H9 (cell line): Measurements from ENCODE around the gene IRAG1. TPM values are rescaled to one million over a fixed set of nuclear protein-coding genes. Genes with fewer than 3 reads are reported as not detected.

Experiments
- DNase-seq: peaks from one replicate; pipeline ENCODE4 v3.0.0-alpha.2; 2017
- H2AFZ ChIP-seq: one replicate; pipeline ENCODE4 v1.6.1; 2013; ENCODE audit warnings: mild to moderate bottlenecking, low read length, control low read depth, moderate library complexity
- H2AK5ac ChIP-seq: 2 replicates; pipeline ENCODE4 v1.6.1; 2013; ENCODE audit warnings: low read length, control low read depth, mixed read lengths; ENCODE audit not compliant: insufficient read length
- H2BK120ac ChIP-seq: one replicate; pipeline ENCODE4 v1.6.1; 2013; ENCODE audit warnings: low read depth, mild to moderate bottlenecking, low read length, control low read depth, inconsistent platforms; ENCODE audit not compliant: poor library complexity, severe bottlenecking
- H2BK12ac ChIP-seq: 2 replicates; pipeline ENCODE4 v1.6.1; 2013; ENCODE audit warnings: low read length, control low read depth, mixed read lengths, low read depth; ENCODE audit not compliant: insufficient read length
- H2BK15ac ChIP-seq: 2 replicates; pipeline ENCODE4 v1.6.1; 2013; ENCODE audit warnings: low read depth, low read length, control low read depth
- H2BK20ac ChIP-seq: one replicate; pipeline ENCODE4 v1.6.1; 2013; ENCODE audit warnings: low read depth, mild to moderate bottlenecking, low read length, control low read depth, inconsistent platforms; ENCODE audit not compliant: poor library complexity, severe bottlenecking
- H2BK5ac ChIP-seq: 2 replicates; pipeline ENCODE4 v1.6.1; 2013; ENCODE audit warnings: low read length, control low read depth, mixed read lengths; ENCODE audit not compliant: insufficient read length
- H3K14ac ChIP-seq: 2 replicates; pipeline ENCODE4 v1.6.1; 2013; ENCODE audit warnings: low read length, control low read depth; ENCODE audit not compliant: insufficient read depth
- H3K18ac ChIP-seq: 2 replicates; pipeline ENCODE4 v1.6.1; 2013; ENCODE audit warnings: low read depth, mild to moderate bottlenecking, mixed read lengths, low read length, control low read depth; ENCODE audit not compliant: insufficient read length
- H3K23ac ChIP-seq: 2 replicates; pipeline ENCODE4 v1.6.1; 2013; ENCODE audit warnings: low read length, control low read depth, mixed read lengths, low read depth; ENCODE audit not compliant: insufficient read length
- H3K23me2 ChIP-seq: 2 replicates; pipeline ENCODE4 v1.6.1; 2013; ENCODE audit warnings: low read depth, mild to moderate bottlenecking, mixed read lengths, low read length, control low read depth; ENCODE audit not compliant: insufficient read length, poor library complexity, severe bottlenecking
- H3K27ac ChIP-seq: 2 replicates; pipeline ENCODE4 v1.5.1; 2013; ENCODE audit warnings: low read length, control low read depth, mixed read lengths, low read depth; ENCODE audit not compliant: insufficient read length
- H3K27me3 ChIP-seq: 2 replicates; pipeline ENCODE4 v1.6.1; 2013; ENCODE audit warnings: low read length, control low read depth, inconsistent platforms; ENCODE audit not compliant: insufficient read depth
- H3K4ac ChIP-seq: 2 replicates; pipeline ENCODE4 v1.6.1; 2013; ENCODE audit warnings: low read depth, mild to moderate bottlenecking, control low read depth, inconsistent platforms, low read length, moderate library complexity
- H3K4me1 ChIP-seq: 2 replicates; pipeline ENCODE4 v1.6.1; 2013; ENCODE audit warnings: low read length, control low read depth, inconsistent platforms; ENCODE audit not compliant: insufficient read depth
- H3K4me2 ChIP-seq: 2 replicates; pipeline ENCODE4 v1.6.1; 2013; ENCODE audit warnings: low read length, control low read depth, mixed read lengths; ENCODE audit not compliant: insufficient read length, insufficient read depth
- H3K56ac ChIP-seq: 2 replicates; pipeline ENCODE4 v1.6.1; 2013; ENCODE audit warnings: low read depth, mild to moderate bottlenecking, mixed read lengths, low read length, control low read depth; ENCODE audit not compliant: insufficient read length
- H3K79me1 ChIP-seq: 2 replicates; pipeline ENCODE4 v1.6.1; 2013; ENCODE audit warnings: low read depth, mild to moderate bottlenecking, moderate library complexity, low read length, control low read depth, inconsistent platforms; ENCODE audit not compliant: insufficient read depth, poor library complexity, severe bottlenecking
- H3K79me2 ChIP-seq: 2 replicates; pipeline ENCODE4 v1.6.1; 2013; ENCODE audit warnings: low read length, control low read depth, inconsistent platforms; ENCODE audit not compliant: insufficient read depth
- H3K9ac ChIP-seq: 2 replicates; pipeline ENCODE4 v1.6.1; 2013; ENCODE audit warnings: low read length, control low read depth, mixed read lengths; ENCODE audit not compliant: insufficient read length; ENCODE audit errors: extremely low read depth
- H3K9me3 ChIP-seq: one replicate; pipeline ENCODE4 v1.6.1; 2013; ENCODE audit warnings: low read depth, low read length, inconsistent platforms; ENCODE audit not compliant: control insufficient read depth
- H3T11ph ChIP-seq: one replicate; pipeline ENCODE4 v1.6.1; 2013; ENCODE audit warnings: mild to moderate bottlenecking, low read length, control low read depth, inconsistent platforms
- H4K20me1 ChIP-seq: one replicate; pipeline ENCODE4 v1.6.1; 2013; ENCODE audit not compliant: control insufficient read depth, insufficient read length, insufficient read depth
- H4K5ac ChIP-seq: 2 replicates; pipeline ENCODE4 v1.6.1; 2013; ENCODE audit warnings: low read depth, mild to moderate bottlenecking, mixed read lengths, low read length, control low read depth; ENCODE audit not compliant: insufficient read length
- H4K8ac ChIP-seq: replicated peaks from 2 replicates; pipeline ENCODE4 v1.6.1; 2013; ENCODE audit warnings: low read length, control low read depth, mixed read lengths, low read depth; ENCODE audit not compliant: insufficient read length
- H4K91ac ChIP-seq: 2 replicates; pipeline ENCODE4 v1.6.1; 2013; ENCODE audit warnings: low read depth, mild to moderate bottlenecking, moderate library complexity, mixed read lengths, low read length, control low read depth; ENCODE audit not compliant: insufficient read length
- H3K27ac Mint-ChIP-seq, 3 experiments: 2 replicates in 2 of 3; 3 replicates in 1 of 3; pipeline ENCODE4 v1.8.0; 2020 to 2021; ENCODE audit warnings: mixed read lengths in 3 of 3, mild to moderate bottlenecking in 1 of 3, moderate library complexity in 1 of 3
- H3K27me3 Mint-ChIP-seq: 2 replicates; pipeline ENCODE4 v1.8.0; 2021; ENCODE audit warnings: low read depth, mild to moderate bottlenecking, moderate library complexity, mixed read lengths
- H3K36me3 Mint-ChIP-seq, 3 experiments: 2 replicates in 2 of 3; 3 replicates in 1 of 3; pipeline ENCODE4 v1.8.0; 2020 to 2021; ENCODE audit warnings: low read depth in 3 of 3, mixed read lengths in 3 of 3; ENCODE audit not compliant: insufficient read depth in 1 of 3
- H3K4me1 Mint-ChIP-seq, 2 experiments: 2 replicates each; pipeline ENCODE4 v1.8.0; 2020; ENCODE audit warnings: mixed read lengths in 2 of 2
- H3K4me3 Mint-ChIP-seq, 2 experiments: 2 replicates in 1 of 2; 3 replicates in 1 of 2; pipeline ENCODE4 v1.8.0; 2020 to 2021; ENCODE audit warnings: mild to moderate bottlenecking in 2 of 2, mixed read lengths in 2 of 2, moderate library complexity in 1 of 2
- H3K9me3 Mint-ChIP-seq, 2 experiments: 2 replicates in 1 of 2; 3 replicates in 1 of 2; pipeline ENCODE4 v1.8.0; 2020; ENCODE audit warnings: mild to moderate bottlenecking in 2 of 2, mixed read lengths in 2 of 2, moderate library complexity in 1 of 2
- WGBS: extraction: QIAGEN DNeasy Blood & Tissue Kit; methylation state at CpG from one replicate; pipeline ENCODE4 v1.1.7; 2013; ENCODE audit warnings: missing lambda C conversion rate, low lambda C conversion rate, mixed read lengths; ENCODE audit not compliant: insufficient read length; ENCODE audit errors: extremely low coverage; 5-methylcytosine and 5-hydroxymethylcytosine counted together
- total RNA-seq: library from RNA; stranded (reverse); gene quantifications from 2 replicates; pipeline ENCODE4 v1.2.1, GENCODE V29; 2021
- TF ChIP-seq, protein P1 (sequence below): fragments of 200-600 bp; sonication (generic); conservative IDR thresholded peaks from 3 replicates; pipeline ENCODE4 v1.8.0; 2021; ENCODE audit warnings: antibody characterized with exemption, mild to moderate bottlenecking

The IRAG1 gene
- total RNA-seq, 1 experiment from 2014 or later: 2.4 TPM

DNA sequence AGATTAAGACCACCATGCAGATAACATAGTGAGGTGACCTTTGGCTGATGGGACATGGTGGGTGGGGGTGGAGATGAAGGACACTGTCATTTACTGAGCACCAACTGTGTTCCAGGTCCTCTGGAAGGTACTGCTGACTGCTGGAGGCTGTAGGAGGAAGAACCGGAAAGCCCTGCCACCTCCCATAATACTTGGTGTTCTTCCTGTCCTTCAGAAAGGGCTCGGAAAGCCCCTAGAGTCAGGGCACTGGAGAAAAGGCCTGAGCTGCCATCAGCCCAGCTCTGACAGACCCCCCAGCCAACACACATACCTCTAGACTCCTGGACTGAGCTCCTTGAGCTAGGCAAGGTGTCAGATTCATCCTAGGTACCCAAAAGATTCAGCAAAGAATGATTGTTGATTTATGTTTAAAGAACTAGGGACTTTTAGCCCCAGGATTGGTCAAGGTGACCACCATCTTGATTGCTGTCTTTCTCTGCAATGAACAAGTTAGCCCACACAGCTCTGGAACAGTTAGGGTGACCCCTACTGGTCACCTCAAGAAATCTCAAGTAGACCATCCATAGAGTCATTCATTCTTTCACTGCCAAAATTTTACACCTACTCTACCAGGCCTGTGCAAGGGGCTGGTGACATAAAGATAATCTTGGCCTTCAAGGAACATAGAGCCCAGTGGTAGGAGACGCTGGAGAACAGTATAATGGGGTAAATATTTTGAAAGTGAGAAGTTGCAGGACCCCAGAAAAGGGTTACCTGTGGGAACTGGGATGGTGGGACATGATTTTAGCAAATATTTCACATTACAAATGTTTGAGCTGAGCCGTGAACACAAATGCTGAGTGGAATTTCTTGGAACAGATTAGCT, 39.4 kb downstream of the IRAG1 start:
- H3K4me3 Mint-ChIP-seq: no peak overlapping the region
- no peaks in the 10 kb centered on the region for H3K4me1 ChIP-seq
- no peak for DNase-seq

More for the DNA sequence above, 39.4 kb downstream of the IRAG1 start:
- H3K9ac ChIP-seq: no peak overlapping the region
- H3K4me1 Mint-ChIP-seq: peaks cover 28% of the 10 kb centered on the region in 2 experiments
- TF ChIP-seq, protein P1, sequence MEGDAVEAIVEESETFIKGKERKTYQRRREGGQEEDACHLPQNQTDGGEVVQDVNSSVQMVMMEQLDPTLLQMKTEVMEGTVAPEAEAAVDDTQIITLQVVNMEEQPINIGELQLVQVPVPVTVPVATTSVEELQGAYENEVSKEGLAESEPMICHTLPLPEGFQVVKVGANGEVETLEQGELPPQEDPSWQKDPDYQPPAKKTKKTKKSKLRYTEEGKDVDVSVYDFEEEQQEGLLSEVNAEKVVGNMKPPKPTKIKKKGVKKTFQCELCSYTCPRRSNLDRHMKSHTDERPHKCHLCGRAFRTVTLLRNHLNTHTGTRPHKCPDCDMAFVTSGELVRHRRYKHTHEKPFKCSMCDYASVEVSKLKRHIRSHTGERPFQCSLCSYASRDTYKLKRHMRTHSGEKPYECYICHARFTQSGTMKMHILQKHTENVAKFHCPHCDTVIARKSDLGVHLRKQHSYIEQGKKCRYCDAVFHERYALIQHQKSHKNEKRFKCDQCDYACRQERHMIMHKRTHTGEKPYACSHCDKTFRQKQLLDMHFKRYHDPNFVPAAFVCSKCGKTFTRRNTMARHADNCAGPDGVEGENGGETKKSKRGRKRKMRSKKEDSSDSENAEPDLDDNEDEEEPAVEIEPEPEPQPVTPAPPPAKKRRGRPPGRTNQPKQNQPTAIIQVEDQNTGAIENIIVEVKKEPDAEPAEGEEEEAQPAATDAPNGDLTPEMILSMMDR: peak; percentile 86
- no peaks in the 10 kb centered on the region for H3K79me1 ChIP-seq
- no peak overlapping the region for H3K56ac ChIP-seq
- H3T11ph ChIP-seq: no peak overlapping the region
- no peaks in the 10 kb centered on the region; a peak in 1 of 7 replicates for H3K36me3 Mint-ChIP-seq
- H4K91ac ChIP-seq: no peak overlapping the region
- H4K20me1 ChIP-seq: no peaks in the 10 kb centered on the region
- no peak overlapping the region for H4K5ac ChIP-seq
- H3K23ac ChIP-seq: no peak overlapping the region
- H3K4ac ChIP-seq: no peak overlapping the region
- no peak overlapping the region for H4K8ac ChIP-seq
- no peak overlapping the region for H3K14ac ChIP-seq
- WGBS: no CpG with 5 or more reads among the region's 4 CpGs
- no peak overlapping the region for H2AK5ac ChIP-seq
- no peaks in the 10 kb centered on the region for H3K27me3 ChIP-seq
- no peak overlapping the region for H2BK20ac ChIP-seq
- H3K9me3 ChIP-seq: no peaks in the 10 kb centered on the region
- no peaks in the 10 kb centered on the region for H3K9me3 Mint-ChIP-seq
- H2AFZ ChIP-seq: no peak overlapping the region
- no peaks in the 10 kb centered on the region for H3K23me2 ChIP-seq
- H2BK12ac ChIP-seq: no peak overlapping the region
- H2BK120ac ChIP-seq: no peak overlapping the region
- no peaks in the 10 kb centered on the region for H3K79me2 ChIP-seq
- H3K27ac Mint-ChIP-seq: no peak overlapping the region
- no peak overlapping the region for H2BK5ac ChIP-seq
- no peak overlapping the region for H3K18ac ChIP-seq
- H3K4me2 ChIP-seq: no peak overlapping the region
- H3K27ac ChIP-seq: no peak overlapping the region
- H2BK15ac ChIP-seq: no peak overlapping the region
- no peaks in the 10 kb centered on the region for H3K27me3 Mint-ChIP-seq
